Measurements from ENCODE around the gene PACSIN2.
"Not testable (repeated sequence)": the region's sequence is repeated elsewhere in the genome, so short reads cannot be mapped to it uniquely, and the experiment has no call there.

Gene PACSIN2

GRCh38 chr22:42932197-42932519, 82.8 kb downstream of the PACSIN2 start:
- Histone ChIP-seq H3K27ac (ENCODE audit: low read depth, low read length) (peak overlapping the region; percentile 88), H3K9ac (ENCODE audit: low read length in 5 of 5) (no peak overlapping the region), H3K36me3 (ENCODE audit: control insufficient read depth in 5 of 5, insufficient read depth in 5 of 5, low read length in 5 of 5) (no peaks in the 10 kb centered on the region), H3K9me3 (ENCODE audit: control insufficient read depth in 5 of 5, low read length in 5 of 5) (no peaks in the 10 kb centered on the region), H3K4me3 (ENCODE audit: low read depth in 1 of 5, low read length in 5 of 5) (peak overlapping the region in 1 of 5 donors; percentile 9), H3K4me1 (ENCODE audit: control insufficient read depth in 5 of 5, insufficient read depth in 5 of 5, low read length in 5 of 5) (peaks cover 37 to 71% (median 67%) of the 10 kb centered on the region in 5 donors), H3K27me3 (ENCODE audit: control insufficient read depth in 5 of 5, insufficient read depth in 4 of 5, low read length in 5 of 5) (no peaks in the 10 kb centered on the region)

- peak overlapping the region; percentile 88 for H3K27ac ChIP-seq (ENCODE audit: low read depth, low read length)
- no peaks in the 10 kb centered on the region for H3K9me3 ChIP-seq (ENCODE audit: control insufficient read depth in 5 of 5, low read length in 5 of 5)
- no peaks in the 10 kb centered on the region for H3K36me3 ChIP-seq (ENCODE audit: control insufficient read depth in 5 of 5, insufficient read depth in 5 of 5, low read length in 5 of 5)
- H3K27me3 ChIP-seq (ENCODE audit: control insufficient read depth in 5 of 5, insufficient read depth in 4 of 5, low read length in 5 of 5): no peaks in the 10 kb centered on the region
- H3K9ac ChIP-seq (ENCODE audit: low read length in 5 of 5): no peak overlapping the region
- peaks cover 37 to 72% (median 64%) of the 10 kb centered on the region in 5 donors for H3K4me1 ChIP-seq (ENCODE audit: control insufficient read depth in 5 of 5, insufficient read depth in 5 of 5, low read length in 5 of 5)
- peak overlapping the region in 2 of 5 donors; percentile 9 to 44 for H3K4me3 ChIP-seq (ENCODE audit: low read depth in 1 of 5, low read length in 5 of 5)
Observed at GRCh38 chr22:42931421-42932196, 83.3 kb downstream of the PACSIN2 start.

GRCh38 chr22:42930810-42931420, 84.0 kb downstream of the PACSIN2 start:
- peaks cover 37 to 78% (median 66%) of the 10 kb centered on the region in 5 donors for H3K4me1 ChIP-seq (ENCODE audit: control insufficient read depth in 5 of 5, insufficient read depth in 5 of 5, low read length in 5 of 5)
- no peaks in the 10 kb centered on the region for H3K27me3 ChIP-seq (ENCODE audit: control insufficient read depth in 5 of 5, insufficient read depth in 4 of 5, low read length in 5 of 5)
- H3K27ac ChIP-seq (ENCODE audit: low read depth, low read length): peak overlapping the region; percentile 88
- no peak overlapping the region for H3K9ac ChIP-seq (ENCODE audit: low read length in 5 of 5)
- no peaks in the 10 kb centered on the region for H3K9me3 ChIP-seq (ENCODE audit: control insufficient read depth in 5 of 5, low read length in 5 of 5)
- H3K4me3 ChIP-seq (ENCODE audit: low read depth in 1 of 5, low read length in 5 of 5): peak overlapping the region in 2 of 5 donors; percentile 2 to 44
- H3K36me3 ChIP-seq (ENCODE audit: control insufficient read depth in 5 of 5, insufficient read depth in 5 of 5, low read length in 5 of 5): no peaks in the 10 kb centered on the region

DNA sequence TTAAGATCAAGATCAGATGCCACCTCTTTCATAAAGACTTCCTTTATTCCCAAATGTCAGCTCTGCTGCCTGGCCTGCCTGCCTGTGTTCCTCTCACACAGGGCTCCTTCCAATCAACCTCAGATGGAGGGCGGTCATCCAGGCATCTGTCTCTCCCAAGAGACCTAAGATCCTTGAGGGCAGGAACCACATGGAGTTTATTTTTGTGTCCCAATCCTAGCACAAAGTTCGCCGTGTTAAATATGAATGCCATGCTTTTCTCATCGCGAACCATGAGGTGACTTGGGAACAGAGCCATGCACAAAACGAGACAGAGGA, 85.2 kb downstream of the PACSIN2 start:
- Histone ChIP-seq H3K27me3 (ENCODE audit: control insufficient read depth in 5 of 5, insufficient read depth in 4 of 5, low read length in 5 of 5) (no peaks in the 10 kb centered on the region), H3K27ac (ENCODE audit: low read depth, low read length) (peak overlapping the region; percentile 88), H3K4me1 (ENCODE audit: control insufficient read depth in 5 of 5, insufficient read depth in 5 of 5, low read length in 5 of 5) (peaks cover 35 to 78% (median 61%) of the 10 kb centered on the region in 5 donors), H3K36me3 (ENCODE audit: control insufficient read depth in 5 of 5, insufficient read depth in 5 of 5, low read length in 5 of 5) (no peaks in the 10 kb centered on the region), H3K9ac (ENCODE audit: low read length in 5 of 5) (peak overlapping the region in 2 of 5 donors; percentile 32 to 50), H3K9me3 (ENCODE audit: control insufficient read depth in 5 of 5, low read length in 5 of 5) (no peaks in the 10 kb centered on the region), H3K4me3 (ENCODE audit: low read depth in 1 of 5, low read length in 5 of 5) (no peak overlapping the region)

- Histone ChIP-seq H3K9ac (ENCODE audit: low read length in 5 of 5) (peak overlapping the region in 1 of 5 donors; percentile 50), H3K27ac (ENCODE audit: low read depth, low read length) (peak overlapping the region; percentile 88), H3K4me3 (ENCODE audit: low read depth in 1 of 5, low read length in 5 of 5) (no peak overlapping the region), H3K36me3 (ENCODE audit: control insufficient read depth in 5 of 5, insufficient read depth in 5 of 5, low read length in 5 of 5) (no peaks in the 10 kb centered on the region), H3K4me1 (ENCODE audit: control insufficient read depth in 5 of 5, insufficient read depth in 5 of 5, low read length in 5 of 5) (peaks cover 30 to 73% (median 56%) of the 10 kb centered on the region in 5 donors), H3K27me3 (ENCODE audit: control insufficient read depth in 5 of 5, insufficient read depth in 4 of 5, low read length in 5 of 5) (no peaks in the 10 kb centered on the region), H3K9me3 (ENCODE audit: control insufficient read depth in 5 of 5, low read length in 5 of 5) (no peaks in the 10 kb centered on the region)
Observed at GRCh38 chr22:42928969-42929837, 85.7 kb downstream of the PACSIN2 start.

GRCh38 chr22:42927966-42928365, 87.0 kb downstream of the PACSIN2 start:
- Histone ChIP-seq H3K9ac (ENCODE audit: low read length in 5 of 5) (no peak overlapping the region), H3K4me3 (ENCODE audit: low read depth in 1 of 5, low read length in 5 of 5) (no peak overlapping the region), H3K4me1 (ENCODE audit: control insufficient read depth in 5 of 5, insufficient read depth in 5 of 5, low read length in 5 of 5) (peaks cover 21 to 64% (median 48%) of the 10 kb centered on the region in 5 donors), H3K27me3 (ENCODE audit: control insufficient read depth in 5 of 5, insufficient read depth in 4 of 5, low read length in 5 of 5) (no peaks in the 10 kb centered on the region), H3K36me3 (ENCODE audit: control insufficient read depth in 5 of 5, insufficient read depth in 5 of 5, low read length in 5 of 5) (no peaks in the 10 kb centered on the region), H3K27ac (ENCODE audit: low read depth, low read length) (no peak overlapping the region), H3K9me3 (ENCODE audit: control insufficient read depth in 5 of 5, low read length in 5 of 5) (no peaks in the 10 kb centered on the region)

DNA sequence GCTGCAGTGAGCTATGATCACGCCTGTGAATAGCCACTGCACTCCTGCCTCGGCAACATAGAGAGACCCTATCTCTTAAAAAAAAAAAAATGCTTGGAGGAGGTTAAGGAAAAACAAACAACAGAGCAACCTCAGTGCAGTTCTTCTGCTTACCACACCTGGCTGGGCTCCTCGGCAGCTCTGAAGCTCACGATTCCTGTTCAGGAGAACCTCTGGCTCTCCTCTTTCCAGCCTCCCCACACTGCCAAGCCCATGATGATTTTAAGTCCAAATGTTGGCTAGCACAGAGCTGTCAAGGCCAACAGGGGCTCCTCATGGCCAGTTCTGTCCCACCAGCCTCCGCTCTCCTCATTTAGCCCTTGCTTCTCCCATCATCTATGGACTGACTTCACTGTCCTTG, 88.2 kb downstream of the PACSIN2 start:
- Histone ChIP-seq H3K27me3 (ENCODE audit: control insufficient read depth in 5 of 5, insufficient read depth in 4 of 5, low read length in 5 of 5) (no peaks in the 10 kb centered on the region), H3K36me3 (ENCODE audit: control insufficient read depth in 5 of 5, insufficient read depth in 5 of 5, low read length in 5 of 5) (no peaks in the 10 kb centered on the region), H3K9me3 (ENCODE audit: control insufficient read depth in 5 of 5, low read length in 5 of 5) (no peaks in the 10 kb centered on the region), H3K4me1 (ENCODE audit: control insufficient read depth in 5 of 5, insufficient read depth in 5 of 5, low read length in 5 of 5) (peaks cover 20 to 63% (median 36%) of the 10 kb centered on the region in 5 donors), H3K4me3 (ENCODE audit: low read depth in 1 of 5, low read length in 5 of 5) (no peak overlapping the region), H3K9ac (ENCODE audit: low read length in 5 of 5) (no peak overlapping the region), H3K27ac (ENCODE audit: low read depth, low read length) (no peak overlapping the region)

DNA sequence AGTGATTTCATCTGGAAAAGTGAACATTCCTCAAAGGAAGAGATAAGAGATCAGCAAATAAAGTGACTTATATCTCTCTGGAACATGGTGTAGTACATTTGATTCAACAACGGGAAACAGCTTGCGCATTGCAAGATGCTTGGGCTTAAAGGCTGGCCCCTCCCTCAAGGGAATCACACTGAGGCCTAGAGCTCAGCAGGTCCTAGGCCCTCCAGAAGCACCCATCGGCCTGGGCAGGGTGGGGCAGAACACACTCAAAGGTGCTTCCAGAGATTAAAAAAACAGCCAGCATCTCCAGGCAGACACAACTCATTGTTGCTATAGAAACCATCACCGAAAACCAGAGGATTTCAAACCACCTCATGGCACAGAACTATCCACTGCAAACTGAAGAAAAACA, 88.8 kb downstream of the PACSIN2 start:
- no peak overlapping the region for H3K9ac ChIP-seq (ENCODE audit: low read length in 5 of 5)
- H3K36me3 ChIP-seq (ENCODE audit: control insufficient read depth in 5 of 5, insufficient read depth in 5 of 5, low read length in 5 of 5): no peaks in the 10 kb centered on the region
- H3K4me1 ChIP-seq (ENCODE audit: control insufficient read depth in 5 of 5, insufficient read depth in 5 of 5, low read length in 5 of 5): peaks cover 14 to 57% (median 30%) of the 10 kb centered on the region in 5 donors
- H3K4me3 ChIP-seq (ENCODE audit: low read depth in 1 of 5, low read length in 5 of 5): no peak overlapping the region
- no peak overlapping the region for H3K27ac ChIP-seq (ENCODE audit: low read depth, low read length)
- no peaks in the 10 kb centered on the region for H3K27me3 ChIP-seq (ENCODE audit: control insufficient read depth in 5 of 5, insufficient read depth in 4 of 5, low read length in 5 of 5)
- H3K9me3 ChIP-seq (ENCODE audit: control insufficient read depth in 5 of 5, low read length in 5 of 5): no peaks in the 10 kb centered on the region

DNA sequence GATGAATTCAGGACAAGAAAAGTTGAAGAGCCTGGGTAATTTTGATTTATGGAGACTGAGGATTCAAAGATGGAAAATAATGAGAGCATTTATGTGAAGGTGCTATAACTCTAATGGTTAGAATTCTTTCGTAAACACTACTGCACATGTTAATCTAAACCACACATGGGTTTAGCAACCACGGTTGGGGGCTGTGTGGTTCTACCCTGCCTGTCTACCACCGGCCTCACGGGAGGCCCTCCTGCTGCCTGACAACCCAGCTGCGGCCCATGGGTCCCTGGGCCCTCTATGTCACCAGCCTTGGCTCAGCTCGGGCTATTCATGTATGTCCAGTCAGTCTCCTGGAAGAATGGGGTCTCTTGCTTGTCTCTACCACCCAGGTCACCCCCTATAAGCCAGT, 89.4 kb downstream of the PACSIN2 start:
- no peaks in the 10 kb centered on the region for H3K9me3 ChIP-seq (ENCODE audit: control insufficient read depth in 5 of 5, low read length in 5 of 5)
- no peak overlapping the region for H3K9ac ChIP-seq (ENCODE audit: low read length in 5 of 5)
- H3K36me3 ChIP-seq (ENCODE audit: control insufficient read depth in 5 of 5, insufficient read depth in 5 of 5, low read length in 5 of 5): no peaks in the 10 kb centered on the region
- H3K4me3 ChIP-seq (ENCODE audit: low read depth in 1 of 5, low read length in 5 of 5): no peak overlapping the region
- H3K4me1 ChIP-seq (ENCODE audit: control insufficient read depth in 5 of 5, insufficient read depth in 5 of 5, low read length in 5 of 5): peaks cover 9 to 52% (median 26%) of the 10 kb centered on the region in 5 donors
- no peaks in the 10 kb centered on the region for H3K27me3 ChIP-seq (ENCODE audit: control insufficient read depth in 5 of 5, insufficient read depth in 4 of 5, low read length in 5 of 5)
- H3K27ac ChIP-seq (ENCODE audit: low read depth, low read length): no peak overlapping the region

- not testable (repeated sequence) for H3K9me3 ChIP-seq (ENCODE audit: control insufficient read depth in 5 of 5, low read length in 5 of 5); H3K9ac ChIP-seq (ENCODE audit: low read length in 5 of 5); H3K27ac ChIP-seq (ENCODE audit: low read depth, low read length); H3K36me3 ChIP-seq (ENCODE audit: control insufficient read depth in 5 of 5, insufficient read depth in 5 of 5, low read length in 5 of 5); H3K27me3 ChIP-seq (ENCODE audit: control insufficient read depth in 5 of 5, insufficient read depth in 4 of 5, low read length in 5 of 5); H3K4me3 ChIP-seq (ENCODE audit: low read depth in 1 of 5, low read length in 5 of 5)
- H3K4me1 ChIP-seq (ENCODE audit: control insufficient read depth in 5 of 5, insufficient read depth in 5 of 5, low read length in 5 of 5): peaks cover 7 to 46% (median 27%) of the 10 kb centered on the region in 5 donors
Observed at GRCh38 chr22:42925031-42925430, 89.9 kb downstream of the PACSIN2 start.

All from subcutaneous abdominal adipose tissue (tissue), 5 donors.